Adrenal gland (tissue), 5 donors: Measurements from ENCODE around the gene PWWP2B.

Experiments used
- CTCF ChIP-seq, 6 experiments: fragments of 450-650 bp in 4 of 6; fragments of 200-600 bp in 2 of 6; sonication (generic) in 1 of 6; IDR thresholded peaks; 1 replicate in 5 of 6; 2 replicates in 1 of 6; pipeline versions ENCODE4 v1.5.1 to v1.8.0; 2016 to 2021; ENCODE audit warnings: antibody characterized with exemption in 6 of 6, mild to moderate bottlenecking in 2 of 6, moderate library complexity in 1 of 6
- POLR2A ChIP-seq, 2 donors: fragments of 450-650 bp; IDR thresholded peaks; one replicate each; pipeline ENCODE4 v1.6.1; 2017; ENCODE audit warnings: antibody characterized with exemption in 2 of 2, mild to moderate bottlenecking in 2 of 2, moderate library complexity in 1 of 2
- donor health status: DM: no; HTN: no; CAD: no.

GRCh38 chr10:132407846-132408278 is 10.9 kb downstream of the PWWP2B start:
- peak in 2 of 6 experiments; percentile 10 to 25 for TF ChIP-seq CTCF (IDR thresholded peaks at IDR 0.05)
- TF ChIP-seq POLR2A (IDR thresholded peaks at IDR 0.05), result peak in 1 of 2 donors; percentile 57
